Measurements from ENCODE around the gene C4orf54. TPM values are rescaled to one million over a fixed set of nuclear protein-coding genes. Genes with fewer than 3 reads are reported as not detected.

The C4orf54 gene
- total RNA-seq, 4 donors from 2014 or later = 0.06 TPM; not detected in 3

GRCh38 chr4:99615170-99615820 is 42.3 kb downstream of the C4orf54 start:
- TF ChIP-seq CTCF (IDR thresholded peaks at IDR 0.05) = no peak
- no peak for TF ChIP-seq POLR2A (IDR thresholded peaks at IDR 0.05)
- intact Hi-C loops (cut with DNase I; ENCODE audit: low total_unique reads) = no loop called here
- WGBS, 2 donors = 56 to 73% methylated on average over 1 of the region's 1 CpG
- DNase-seq (ENCODE audit: low spot score in 2 of 2) = no peak
- no peak overlapping the region for H3K4me3 ChIP-seq (ENCODE audit: low read depth, poor library complexity, severe bottlenecking)

GRCh38 chr4:99614491-99614890 is 43.1 kb downstream of the C4orf54 start:
- intact Hi-C loops (cut with DNase I; ENCODE audit: low total_unique reads) = no loop called here
- DNase-seq (ENCODE audit: low spot score in 2 of 2) = no peak
- TF ChIP-seq CTCF (IDR thresholded peaks at IDR 0.05) = no peak
- TF ChIP-seq POLR2A (IDR thresholded peaks at IDR 0.05) = no peak
- WGBS, 2 donors = 88 to 90% methylated on average over 1 of the region's 1 CpG
- no peak overlapping the region for H3K4me3 ChIP-seq (ENCODE audit: low read depth, poor library complexity, severe bottlenecking)

- no peak for DNase-seq (ENCODE audit: low spot score in 2 of 2)
- no peak for TF ChIP-seq POLR2A (IDR thresholded peaks at IDR 0.05)
- no peak for TF ChIP-seq CTCF (IDR thresholded peaks at IDR 0.05)
- WGBS, 2 donors = 32 to 48% methylated on average over 5 of the region's 5 CpGs
- intact Hi-C loops (cut with DNase I; ENCODE audit: low total_unique reads) = no loop called here
- H3K4me3 ChIP-seq (ENCODE audit: low read depth, poor library complexity, severe bottlenecking) = no peak overlapping the region
These were observed 44.9 kb downstream of the C4orf54 start for GRCh38 chr4:99612704-99613103.

- WGBS, 2 donors = 62 to 68% methylated on average over 3 of the region's 3 CpGs
- intact Hi-C loops (cut with DNase I; ENCODE audit: low total_unique reads) = no loop called here
These were observed 45.3 kb downstream of the C4orf54 start for GRCh38 chr4:99612281-99612680.

GRCh38 chr4:99610605-99611175 is 46.9 kb downstream of the C4orf54 start:
- H3K4me3 ChIP-seq (ENCODE audit: low read depth, poor library complexity, severe bottlenecking) = no peak overlapping the region
- 39 to 40% methylated on average over 5 of the region's 5 CpGs for WGBS, 2 donors
- DNase-seq (ENCODE audit: low spot score in 2 of 2) = no peak
- intact Hi-C loops (cut with DNase I; ENCODE audit: low total_unique reads) = no loop called here
- TF ChIP-seq POLR2A (IDR thresholded peaks at IDR 0.05) = no peak
- no peak for TF ChIP-seq CTCF (IDR thresholded peaks at IDR 0.05)

More at GRCh38 chr4:99612281-99612680, 45.3 kb downstream of the C4orf54 start:
- DNase-seq (ENCODE audit: low spot score in 2 of 2) = no peak
- TF ChIP-seq POLR2A (IDR thresholded peaks at IDR 0.05) (no peak), CTCF (IDR thresholded peaks at IDR 0.05) (no peak)
- no peak overlapping the region for H3K4me3 ChIP-seq (ENCODE audit: low read depth, poor library complexity, severe bottlenecking)
